HEK293 (cell line): Measurements from ENCODE around the gene CDC42BPA.

ENCODE experiments used
- SP2 ChIP-seq: fragments of 450-650 bp; formaldehyde crosslinking; IDR thresholded peaks from 2 replicates; pipeline ENCODE4 v1.5.1; 2016; ENCODE audit warnings: missing biosample characterization, missing genetic modification characterization
- ZNF23 ChIP-seq: fragments of 450-650 bp; formaldehyde crosslinking; IDR thresholded peaks from 2 replicates; pipeline ENCODE4 v1.5.1; 2016; ENCODE audit warnings: missing biosample characterization, missing genetic modification characterization, borderline replicate concordance
- ZNF366 ChIP-seq: fragments of 450-650 bp; formaldehyde crosslinking; conservative IDR thresholded peaks from 2 replicates; pipeline ENCODE4 v1.5.1; 2016; ENCODE audit warnings: missing biosample characterization, missing genetic modification characterization
- ZNF510 ChIP-seq: fragments of 450-650 bp; formaldehyde crosslinking; IDR thresholded peaks from 2 replicates; pipeline ENCODE4 v1.5.1; 2018; ENCODE audit warnings: mild to moderate bottlenecking, missing genetic modification characterization, missing biosample characterization; ENCODE audit not compliant: insufficient replicate concordance
- ZNF514 ChIP-seq: fragments of 450-650 bp; formaldehyde crosslinking; IDR thresholded peaks from 2 replicates; pipeline ENCODE4 v1.5.1; 2016; ENCODE audit warnings: missing biosample characterization, missing genetic modification characterization
- ZNF670 ChIP-seq: fragments of 450-650 bp; formaldehyde crosslinking; IDR thresholded peaks from 2 replicates; pipeline ENCODE4 v1.5.1; 2016; ENCODE audit warnings: missing biosample characterization, missing genetic modification characterization, low read depth
- TF ChIP-seq, protein P1 (sequence below): fragments of 450-650 bp; formaldehyde crosslinking; IDR thresholded peaks from 2 replicates; pipeline ENCODE4 v1.5.1; 2016; ENCODE audit warnings: missing biosample characterization, missing genetic modification characterization

DNA sequence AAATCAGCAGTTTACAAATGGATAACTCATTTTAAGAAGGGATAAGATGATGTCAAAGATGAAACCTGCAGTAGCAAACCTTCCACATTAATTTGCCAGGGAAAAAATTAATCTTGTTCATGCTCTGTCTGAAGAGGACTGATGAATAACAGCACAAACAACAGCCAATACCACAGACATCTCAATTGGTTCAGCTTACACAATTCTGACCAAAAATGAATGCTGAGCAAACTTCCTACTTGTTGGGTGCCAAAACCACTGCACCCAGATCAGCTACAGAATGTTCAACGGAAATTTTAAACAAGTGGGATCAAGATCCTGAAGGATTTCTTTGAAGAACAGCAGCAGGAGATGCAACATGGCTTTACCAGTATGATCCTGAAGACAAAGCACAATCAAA lies 279.9 kb downstream of the CDC42BPA start:
- TF ChIP-seq, protein P1, sequence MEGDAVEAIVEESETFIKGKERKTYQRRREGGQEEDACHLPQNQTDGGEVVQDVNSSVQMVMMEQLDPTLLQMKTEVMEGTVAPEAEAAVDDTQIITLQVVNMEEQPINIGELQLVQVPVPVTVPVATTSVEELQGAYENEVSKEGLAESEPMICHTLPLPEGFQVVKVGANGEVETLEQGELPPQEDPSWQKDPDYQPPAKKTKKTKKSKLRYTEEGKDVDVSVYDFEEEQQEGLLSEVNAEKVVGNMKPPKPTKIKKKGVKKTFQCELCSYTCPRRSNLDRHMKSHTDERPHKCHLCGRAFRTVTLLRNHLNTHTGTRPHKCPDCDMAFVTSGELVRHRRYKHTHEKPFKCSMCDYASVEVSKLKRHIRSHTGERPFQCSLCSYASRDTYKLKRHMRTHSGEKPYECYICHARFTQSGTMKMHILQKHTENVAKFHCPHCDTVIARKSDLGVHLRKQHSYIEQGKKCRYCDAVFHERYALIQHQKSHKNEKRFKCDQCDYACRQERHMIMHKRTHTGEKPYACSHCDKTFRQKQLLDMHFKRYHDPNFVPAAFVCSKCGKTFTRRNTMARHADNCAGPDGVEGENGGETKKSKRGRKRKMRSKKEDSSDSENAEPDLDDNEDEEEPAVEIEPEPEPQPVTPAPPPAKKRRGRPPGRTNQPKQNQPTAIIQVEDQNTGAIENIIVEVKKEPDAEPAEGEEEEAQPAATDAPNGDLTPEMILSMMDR = no peak
- TF ChIP-seq ZNF366 (tag by site-specific recombination) = no peak
- TF ChIP-seq SP2 (tag by site-specific recombination) = no peak
- no peak for TF ChIP-seq ZNF510 (tag by site-specific recombination)
- no peak for TF ChIP-seq ZNF514 (tag by site-specific recombination)
- TF ChIP-seq ZNF23 (tag by site-specific recombination) = no peak
- no peak for TF ChIP-seq ZNF670 (tag by site-specific recombination)
